ENCODE measurements around the gene UBE2I. TPM values are rescaled to one million over a fixed set of nuclear protein-coding genes. Genes with fewer than 3 reads are reported as not detected.

UBE2I gene
- total and polyA plus RNA-seq, 2 of the 4 experiments (the other 2 are of a cell fraction) = 30.8 to 140 TPM

DNA sequence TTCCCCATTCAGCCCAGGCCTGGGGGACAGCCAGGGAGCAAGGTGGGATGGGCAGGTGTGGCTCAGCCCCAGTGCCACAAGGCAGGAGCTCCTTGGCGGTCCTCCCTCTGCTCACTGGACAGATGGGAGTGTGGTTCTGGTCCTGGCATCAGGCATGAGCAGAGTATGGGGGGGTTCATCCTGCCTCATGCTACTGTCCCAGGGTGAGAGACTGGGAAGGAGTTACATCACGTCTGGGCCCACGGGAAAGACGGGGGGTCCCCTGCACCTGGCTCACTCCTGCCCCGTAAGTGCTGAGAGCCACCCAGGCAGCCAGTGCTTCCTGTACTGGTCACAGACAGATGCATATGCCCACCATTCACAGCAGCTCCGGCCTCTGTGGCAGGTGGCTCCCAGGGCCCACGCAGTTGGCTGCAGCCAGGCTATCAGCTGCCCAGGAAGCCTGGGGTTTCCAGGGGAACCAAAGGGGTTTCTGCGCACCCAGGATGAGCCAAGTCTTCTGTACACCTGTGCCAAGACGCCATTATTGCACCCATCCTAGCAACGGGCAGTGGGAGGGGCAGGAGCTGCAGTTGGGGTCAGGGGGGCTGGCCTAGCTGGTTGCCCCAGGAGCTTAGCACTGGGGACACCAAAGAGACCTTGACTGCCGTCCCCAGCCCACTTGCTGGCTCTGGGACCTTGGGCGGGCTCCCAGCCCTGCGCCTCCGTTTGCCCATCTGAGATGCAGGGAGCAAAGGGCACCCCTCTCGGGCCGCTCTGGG is 26.0 kb downstream of the UBE2I start:
- BruUV-seq (replicated peaks) = no TSS peak
- no peak for TF ChIP-seq RFX5 (IDR thresholded peaks at IDR 0.05; ENCODE audit: low read depth, low read length)

More for the DNA sequence above, 26.0 kb downstream of the UBE2I start:
- dilution Hi-C loops (cut with HindIII; ENCODE audit: low sequenced_read_pairs, unreplicated experiment) = no loop called here
- intact Hi-C loops (cut with micrococcal nuclease) = no loop called here
- Histone ChIP-seq H3K56ac (ENCODE audit: extremely low read depth, insufficient read depth, low read length) (no peak overlapping the region), H2BK20ac (ENCODE audit: low read depth, low read length) (no peak overlapping the region), H3K27me3 (ENCODE audit: control insufficient read depth, insufficient read depth, low read length) (peaks cover 55% of the 10 kb centered on the region), H3K23ac (ENCODE audit: low read depth, low read length) (no peak overlapping the region; the same call in 1 of the 2 replicates), H3K79me1 (ENCODE audit: low read depth in 1 of 2, low read length in 2 of 2) (no peaks in the 10 kb centered on the region), H2AFZ (replicated peaks; ENCODE audit: low read length, poor library complexity) (no peak overlapping the region), H3K4me2 (ENCODE audit: low read depth, low read length) (no peak overlapping the region), H3K18ac (ENCODE audit: low read depth, low read length) (no peak overlapping the region), H2BK120ac (ENCODE audit: low read depth, low read length) (no peak overlapping the region), H3K27ac (ENCODE audit: insufficient read depth, low read length) (no peak overlapping the region), H4K91ac (ENCODE audit: insufficient read depth, low read depth, low read length) (no peak overlapping the region), H3K14ac (replicated peaks; ENCODE audit: low read depth, low read length) (no peak overlapping the region), H3K9ac (ENCODE audit: low read depth, low read length) (no peak overlapping the region), H2AK5ac (ENCODE audit: low read depth, low read length) (no peak overlapping the region), H3K4me3 (ENCODE audit: insufficient read depth, low read depth, low read length) (no peak overlapping the region), H2BK15ac (ENCODE audit: low read depth, low read length) (no peak overlapping the region), H3K9me1 (ENCODE audit: insufficient read depth, low read length) (no peaks in the 10 kb centered on the region), H3K36me3 (ENCODE audit: control insufficient read depth, insufficient read depth, low read length) (no peaks in the 10 kb centered on the region), H4K20me1 (ENCODE audit: insufficient read depth, low read length) (no peaks in the 10 kb centered on the region; the same call in 1 of the 2 replicates), H2BK5ac (ENCODE audit: low read depth, low read length, poor library complexity, severe bottlenecking) (no peak overlapping the region), H4K8ac (ENCODE audit: low read depth in 2 of 2, low read length in 2 of 2) (no peak overlapping the region), H3K4me1 (ENCODE audit: control insufficient read depth, insufficient read depth, low read length) (peaks cover 7% of the 10 kb centered on the region), H4K5ac (ENCODE audit: low read depth, low read length) (no peak overlapping the region), H2AK9ac (replicated peaks; ENCODE audit: low read depth, low read length, poor library complexity) (no peak overlapping the region), H3K4ac (ENCODE audit: low read depth, low read length) (no peak overlapping the region), H3K9me3 (ENCODE audit: control insufficient read depth, insufficient read depth, low read length) (peaks cover 2% of the 10 kb centered on the region; the same call in 1 of the 2 replicates)
- in situ Hi-C loops (cut with MboI; ENCODE audit: low sequenced_read_pairs) = no loop called here
- ATAC-seq (ENCODE audit: low read depth) = no peak
- 45% methylated on average over 2 of the region's 16 CpGs; no CpG with 5 or more reads in 1 of the 2 experiments for whole genome bisulfite sequencing, 2 experiments (ENCODE audit: extremely low coverage in 2 of 2, insufficient read length in 1 of 2)
- POLR2A ChIA-PET (ENCODE audit: unreplicated experiment) = no interaction called here
- CTCF ChIA-PET = no interaction called here
- no peak for DNase-seq
